Skeletal muscle satellite cell (primary cell): Measurements from ENCODE around the gene AMBRA1.

ENCODE experiments used
- H3K27me3 ChIP-seq: 2 replicates; pipeline ENCODE4 v1.7.0; 2013; ENCODE audit warnings: low read length; ENCODE audit not compliant: control insufficient read depth, insufficient read depth
- H3K36me3 ChIP-seq: 2 replicates; pipeline ENCODE4 v1.7.0; 2013; ENCODE audit warnings: mild to moderate bottlenecking, control low read depth, low read length; ENCODE audit not compliant: insufficient read depth
- H3K4me1 ChIP-seq: 2 replicates; pipeline ENCODE4 v1.7.0; 2013; ENCODE audit warnings: low read length; ENCODE audit not compliant: control insufficient read depth, insufficient read depth
- H3K4me2 ChIP-seq: 2 replicates; pipeline ENCODE4 v1.7.0; 2013; ENCODE audit warnings: mild to moderate bottlenecking, low read length
- H3K4me3 ChIP-seq: 2 replicates; pipeline ENCODE4 v1.7.0; 2013; ENCODE audit warnings: low read length
- H3K9ac ChIP-seq: 2 replicates; pipeline ENCODE4 v1.7.0; 2013; ENCODE audit warnings: mild to moderate bottlenecking, low read depth, low read length, moderate library complexity
- H3K9me3 ChIP-seq: replicated peaks from 2 replicates; pipeline ENCODE4 v1.7.0; 2013; ENCODE audit warnings: mild to moderate bottlenecking, control low read depth, low read length

The AMBRA1 gene

DNA sequence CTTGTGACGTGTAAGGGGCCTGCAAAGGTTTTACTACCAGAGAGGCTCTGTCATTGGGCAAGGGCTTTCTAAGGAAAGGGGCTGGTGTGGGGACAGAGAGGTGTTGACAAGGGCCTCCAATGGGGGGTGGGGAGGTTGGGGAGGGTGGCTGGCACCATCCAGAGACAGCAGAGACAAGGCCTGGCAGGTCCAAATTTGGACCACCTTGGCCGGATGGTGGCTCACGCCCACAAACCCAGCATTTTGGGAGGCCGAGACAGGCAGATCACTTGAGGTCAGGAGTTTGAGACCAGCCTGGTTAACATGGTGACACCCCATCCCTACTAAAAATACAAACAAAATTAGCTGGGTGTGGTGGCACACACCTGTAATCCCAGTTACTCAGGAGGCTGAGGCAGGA is 200.1 kb downstream of the AMBRA1 start:
- H3K4me3 ChIP-seq, result no peak overlapping the region

DNA sequence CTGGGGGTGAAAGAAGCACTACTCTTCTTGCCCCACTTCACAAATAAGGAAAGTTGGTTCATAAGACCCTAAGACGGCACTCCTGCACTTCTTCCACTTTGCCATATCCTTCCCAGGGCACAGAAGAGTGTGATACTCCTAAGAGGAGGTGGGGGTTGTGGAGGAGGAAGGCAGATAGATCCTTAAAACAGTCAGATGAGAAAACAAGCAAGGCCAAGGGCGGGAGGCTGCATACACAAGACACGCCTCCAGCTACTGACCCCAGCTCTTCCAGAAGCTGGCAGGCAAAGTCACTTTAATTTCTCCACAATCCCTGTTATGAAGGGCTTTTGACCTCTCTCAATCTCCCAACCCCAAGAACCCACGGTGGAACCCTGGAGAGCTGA is 200.6 kb downstream of the AMBRA1 start:
- Histone ChIP-seq H3K4me1 (peaks cover 22% of the 10 kb centered on the region), H3K4me3 (no peak overlapping the region), H3K36me3 (peaks cover 21% of the 10 kb centered on the region)

More for the DNA sequence above, 200.1 kb downstream of the AMBRA1 start:
- Histone ChIP-seq H3K9me3 (no peaks in the 10 kb centered on the region), H3K36me3 (peaks cover 21% of the 10 kb centered on the region), H3K9ac (no peak overlapping the region), H3K4me2 (no peak overlapping the region), H3K27me3 (peaks cover 20% of the 10 kb centered on the region), H3K4me1 (peaks cover 22% of the 10 kb centered on the region)

GRCh38 chr11:46392421-46393230 is 201.2 kb downstream of the AMBRA1 start:
- Histone ChIP-seq H3K9ac (no peak overlapping the region), H3K4me1 (peaks cover 24% of the 10 kb centered on the region), H3K27me3 (peaks cover 31% of the 10 kb centered on the region), H3K36me3 (peaks cover 15% of the 10 kb centered on the region), H3K9me3 (no peaks in the 10 kb centered on the region), H3K4me3 (peak overlapping the region; percentile 70), H3K4me2 (peak overlapping the region; percentile 99)

More for the DNA sequence above, 200.6 kb downstream of the AMBRA1 start:
- H3K9ac ChIP-seq, result no peak overlapping the region
- no peaks in the 10 kb centered on the region for H3K9me3 ChIP-seq
- peak overlapping the region; percentile 99 for H3K4me2 ChIP-seq
- H3K27me3 ChIP-seq, result peaks cover 25% of the 10 kb centered on the region

- H3K4me1 ChIP-seq, result peaks cover 24% of the 10 kb centered on the region
- H3K9ac ChIP-seq, result no peak within 1 kb of the TSS
- H3K27me3 ChIP-seq, result peaks cover 35% of the 10 kb centered on the region
- H3K36me3 ChIP-seq, result peaks cover 8% of the 10 kb centered on the region
- H3K4me3 ChIP-seq, result peak within 1 kb of the TSS; percentile 70
- no peaks in the 10 kb centered on the region for H3K9me3 ChIP-seq
- H3K4me2 ChIP-seq, result peak within 1 kb of the TSS; percentile 99
These were observed 202.0 kb downstream of the AMBRA1 start, which contains the start of gene CHRM4 for GRCh38 chr11:46391578-46392420. CHRM4 (minus strand) TSS chr11:46391776; CDS start chr11:46386557, 5,219 bp downstream.

GRCh38 chr11:46391186-46391577 is 202.6 kb downstream of the AMBRA1 start:
- peaks cover 35% of the 10 kb centered on the region for H3K27me3 ChIP-seq
- no peak overlapping the region for H3K9ac ChIP-seq
- H3K9me3 ChIP-seq, result no peaks in the 10 kb centered on the region
- peak overlapping the region; percentile 99 for H3K4me2 ChIP-seq
- H3K36me3 ChIP-seq, result peaks cover 4% of the 10 kb centered on the region
- peak overlapping the region; percentile 70 for H3K4me3 ChIP-seq
- peaks cover 24% of the 10 kb centered on the region for H3K4me1 ChIP-seq

DNA sequence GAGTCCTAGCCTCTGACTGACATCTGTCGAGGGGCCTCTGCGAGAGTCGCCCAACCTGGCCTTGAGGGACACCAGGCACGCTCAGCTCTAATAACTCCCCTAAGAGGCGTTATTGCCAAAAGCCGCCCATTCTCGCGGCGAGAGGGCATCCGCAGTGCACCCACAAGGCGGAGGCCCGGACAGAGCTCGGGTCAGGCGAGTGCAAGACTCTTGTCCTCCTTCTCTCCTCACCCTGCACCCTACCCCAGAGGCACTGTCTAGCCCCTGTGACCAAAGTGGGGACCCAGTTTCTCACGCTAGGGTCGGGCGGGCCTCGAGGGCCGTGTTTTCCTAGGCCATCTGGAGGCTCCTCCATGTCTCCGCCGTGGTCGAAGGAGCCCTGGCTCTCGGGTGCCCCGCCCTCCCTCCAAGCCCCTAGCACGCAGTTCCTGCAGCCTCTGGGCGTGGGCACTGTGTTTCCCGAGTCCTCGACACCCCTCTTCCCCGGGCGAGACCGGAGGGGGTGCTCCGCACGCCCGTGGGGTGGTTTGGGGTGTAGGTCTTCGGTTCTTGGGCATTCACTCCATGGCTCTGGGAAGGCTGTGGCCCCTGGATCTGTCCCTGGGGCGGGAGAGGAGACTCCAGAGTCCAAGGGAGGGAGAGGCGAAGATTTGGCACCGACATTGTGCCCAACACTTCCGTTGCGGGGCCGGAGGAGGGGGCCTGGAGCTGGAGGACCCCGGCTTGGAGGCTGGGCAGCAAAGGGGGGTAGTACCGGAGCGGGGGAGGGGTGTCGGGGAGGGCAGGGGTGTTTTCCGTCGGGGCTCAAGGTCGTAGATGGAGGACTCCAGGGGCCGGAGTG is 203.3 kb downstream of the AMBRA1 start:
- H3K4me2 ChIP-seq, result peak overlapping the region; percentile 99
- no peak overlapping the region for H3K9ac ChIP-seq
- no peaks in the 10 kb centered on the region for H3K9me3 ChIP-seq
- peaks cover 24% of the 10 kb centered on the region for H3K4me1 ChIP-seq
- H3K4me3 ChIP-seq, result peak overlapping the region; percentile 72
- H3K27me3 ChIP-seq, result peaks cover 35% of the 10 kb centered on the region
- no peaks in the 10 kb centered on the region for H3K36me3 ChIP-seq

DNA sequence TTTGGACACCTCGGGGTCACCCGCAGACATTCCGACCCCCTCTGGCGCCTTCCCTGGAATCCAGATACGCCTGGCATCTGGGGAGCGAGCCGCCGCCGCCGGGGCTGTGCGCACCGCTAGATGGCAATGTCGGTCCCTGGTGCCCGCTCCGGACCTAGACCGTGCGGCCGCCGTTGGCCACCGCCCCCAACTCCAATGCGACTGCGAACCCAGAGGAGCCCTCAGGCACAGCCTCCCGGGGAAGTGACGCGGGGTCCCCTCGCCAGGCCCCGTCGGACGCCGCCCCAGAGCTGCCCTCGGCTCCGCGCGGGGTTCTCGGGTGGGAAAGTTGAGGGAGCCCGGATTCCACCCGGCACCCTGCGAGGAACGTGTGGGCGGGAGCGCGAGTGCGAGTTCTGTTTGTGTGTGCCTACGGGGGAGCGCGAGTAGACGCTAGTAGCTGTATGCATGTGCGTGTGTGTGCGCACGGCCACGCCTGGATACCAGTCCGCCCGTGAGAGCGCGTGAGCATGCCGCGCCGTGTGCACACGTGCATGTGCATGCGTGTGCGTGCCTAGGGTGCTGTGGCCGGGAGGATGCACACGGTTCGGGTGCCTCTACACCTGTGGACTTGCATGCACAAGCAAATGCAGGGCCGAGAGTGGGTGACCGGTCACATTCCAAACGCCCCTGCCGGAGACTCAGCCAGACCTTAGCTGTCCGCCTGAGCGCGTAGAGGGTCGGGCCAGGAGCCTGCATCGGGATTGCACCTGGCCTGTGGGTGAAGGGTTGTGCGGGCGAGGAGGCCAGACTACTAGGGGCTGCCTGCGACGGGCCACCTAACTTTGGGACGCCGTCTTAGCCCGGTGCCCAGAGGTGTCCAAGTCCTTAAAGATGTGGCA is 204.1 kb downstream of the AMBRA1 start:
- Histone ChIP-seq H3K27me3 (peaks cover 35% of the 10 kb centered on the region), H3K9ac (no peak overlapping the region)

GRCh38 chr11:46388619-46389449 is 205.0 kb downstream of the AMBRA1 start:
- no peaks in the 10 kb centered on the region for H3K36me3 ChIP-seq
- H3K4me2 ChIP-seq, result peak overlapping the region; percentile 99
- H3K27me3 ChIP-seq, result peaks cover 35% of the 10 kb centered on the region
- H3K9ac ChIP-seq, result no peak overlapping the region
- peak overlapping the region; percentile 72 for H3K4me3 ChIP-seq
- peaks cover 24% of the 10 kb centered on the region for H3K4me1 ChIP-seq
- H3K9me3 ChIP-seq, result no peaks in the 10 kb centered on the region

More for the DNA sequence above, 204.1 kb downstream of the AMBRA1 start:
- H3K4me3 ChIP-seq, result peak overlapping the region; percentile 72
- H3K36me3 ChIP-seq, result no peaks in the 10 kb centered on the region
- peak overlapping the region; percentile 99 for H3K4me2 ChIP-seq
- H3K9me3 ChIP-seq, result no peaks in the 10 kb centered on the region
- H3K4me1 ChIP-seq, result peaks cover 24% of the 10 kb centered on the region

DNA sequence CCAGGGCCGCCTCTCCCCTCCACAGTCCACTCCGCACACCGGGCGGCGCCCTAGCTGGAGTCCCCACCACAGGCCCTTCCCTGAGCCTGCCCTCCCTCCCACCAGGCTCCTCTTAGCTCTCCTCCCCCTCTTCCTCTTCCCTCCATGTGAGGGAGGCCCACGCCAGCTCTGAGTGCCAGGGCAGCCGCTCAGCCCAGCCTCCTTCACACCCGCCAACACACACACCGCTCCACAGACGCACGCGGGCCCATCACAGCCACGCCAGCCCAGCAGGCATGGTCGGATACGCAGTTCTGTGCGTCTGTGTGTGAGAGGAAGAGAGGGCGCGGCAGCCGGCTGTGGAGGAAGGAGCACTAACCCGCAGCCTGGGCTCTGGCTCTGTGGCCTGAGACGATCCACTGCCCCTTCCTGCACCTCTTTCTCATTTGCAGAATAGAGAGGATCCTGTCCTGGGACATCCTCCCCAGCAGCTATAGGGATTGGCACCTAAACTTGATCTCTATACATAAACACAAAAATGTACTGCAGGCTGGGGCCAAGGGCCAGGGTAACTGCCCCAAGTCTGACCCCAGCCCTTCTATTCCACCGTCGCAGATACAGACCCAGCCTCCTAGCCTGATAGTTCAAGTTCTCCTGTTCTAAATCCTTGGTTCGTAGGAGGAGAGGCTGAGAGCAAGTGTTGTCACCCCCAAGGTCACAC is 205.8 kb downstream of the AMBRA1 start:
- Histone ChIP-seq H3K27me3 (peaks cover 35% of the 10 kb centered on the region), H3K9ac (no peak overlapping the region), H3K36me3 (no peaks in the 10 kb centered on the region), H3K4me3 (no peak overlapping the region), H3K4me2 (no peak overlapping the region), H3K4me1 (peaks cover 24% of the 10 kb centered on the region), H3K9me3 (no peaks in the 10 kb centered on the region)
